GM18507 (cell line): ENCODE data around the gene HEBP2.
A peak's percentile ranks its signal among the peaks of the same experiment; 100 is the strongest.
"Not testable (repeated sequence)": the region's sequence is repeated elsewhere in the genome, so short reads cannot be mapped to it uniquely, and the experiment has no call there.

Source experiments
- DNase-seq: peaks from one replicate; pipeline ENCODE4 v3.0.0; 2011; ENCODE audit warnings: low read depth; ENCODE audit not compliant: insufficient read length; ENCODE audit errors: extremely low spot score
- FAIRE-seq: peaks from 2 replicates; lab custom pipeline; 2011; peaks lifted over from hg19 to GRCh38; lab: Jason Lieb, UNC

HEBP2 gene, protein sequence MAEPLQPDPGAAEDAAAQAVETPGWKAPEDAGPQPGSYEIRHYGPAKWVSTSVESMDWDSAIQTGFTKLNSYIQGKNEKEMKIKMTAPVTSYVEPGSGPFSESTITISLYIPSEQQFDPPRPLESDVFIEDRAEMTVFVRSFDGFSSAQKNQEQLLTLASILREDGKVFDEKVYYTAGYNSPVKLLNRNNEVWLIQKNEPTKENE

DNA sequence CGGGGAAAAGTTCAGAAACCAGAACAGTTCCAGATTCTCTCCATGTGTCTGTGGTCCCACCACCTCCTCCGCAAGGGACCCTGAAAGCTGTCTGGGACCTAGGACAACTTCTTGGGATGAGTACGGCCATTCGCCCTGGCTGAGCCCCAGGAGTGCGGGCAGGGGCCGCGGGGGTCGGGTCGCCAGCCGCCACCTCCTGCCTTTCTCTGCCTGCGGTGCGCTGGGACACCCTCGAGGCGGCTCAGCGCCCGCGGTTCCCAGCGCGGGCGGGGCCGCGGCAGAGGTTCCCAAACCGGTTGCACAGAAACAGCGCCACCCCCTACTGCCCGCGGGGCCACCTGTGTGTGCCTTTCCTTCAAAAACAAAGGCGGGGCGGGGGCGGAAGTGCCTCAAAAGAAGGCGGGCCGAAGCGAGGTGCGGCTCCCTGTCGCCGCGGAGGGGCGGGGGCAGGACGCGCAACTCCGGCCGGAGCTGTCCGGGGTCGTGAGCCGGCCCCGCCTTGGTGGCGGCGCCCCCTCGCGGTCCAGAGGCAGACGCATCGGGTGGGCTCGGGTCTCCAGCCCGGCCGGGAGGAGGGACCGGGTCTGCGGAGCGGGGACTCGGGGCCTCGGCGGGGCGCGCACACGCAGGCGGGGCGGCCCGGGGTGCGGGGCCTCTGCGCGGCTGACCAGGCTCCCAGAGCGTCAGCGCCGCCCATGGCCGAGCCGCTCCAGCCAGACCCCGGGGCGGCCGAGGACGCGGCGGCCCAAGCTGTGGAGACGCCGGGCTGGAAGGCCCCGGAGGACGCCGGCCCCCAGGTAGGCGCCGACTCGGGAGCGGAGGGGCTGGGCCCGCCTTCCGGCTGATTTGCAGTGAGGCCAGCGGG lies at the start of gene HEBP2:
HEBP2 (plus strand) TSS at position 423 of the 865 bp plus-strand sequence; CDS start at position 696, 273 bp downstream.
- DNase-seq, result peak; percentile 81
- FAIRE-seq, result peak; percentile 80

- FAIRE-seq, result no peak
- no peak for DNase-seq
These were observed 46.1 kb upstream of the HEBP2 start for GRCh38 chr6:138357928-138358327.

DNA sequence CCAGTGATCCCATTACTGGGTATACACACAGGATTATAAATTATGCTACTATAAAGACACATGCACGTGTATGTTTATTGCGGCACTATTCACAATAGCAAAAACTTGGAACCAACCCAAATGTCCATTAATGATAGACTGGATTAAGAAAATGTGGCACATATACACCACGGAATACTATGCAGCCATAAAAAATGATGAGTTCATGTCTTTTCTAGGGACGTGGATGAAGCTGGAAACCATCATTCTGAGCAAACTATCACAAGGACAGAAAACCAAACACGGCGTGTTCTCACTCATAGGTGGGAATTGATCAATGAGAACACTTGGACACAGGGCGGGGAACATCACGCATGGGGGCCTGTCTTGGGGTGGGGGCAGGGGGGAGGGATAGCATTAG lies 35.3 kb upstream of the HEBP2 start:
- not testable (repeated sequence) for FAIRE-seq, DNase-seq

DNA sequence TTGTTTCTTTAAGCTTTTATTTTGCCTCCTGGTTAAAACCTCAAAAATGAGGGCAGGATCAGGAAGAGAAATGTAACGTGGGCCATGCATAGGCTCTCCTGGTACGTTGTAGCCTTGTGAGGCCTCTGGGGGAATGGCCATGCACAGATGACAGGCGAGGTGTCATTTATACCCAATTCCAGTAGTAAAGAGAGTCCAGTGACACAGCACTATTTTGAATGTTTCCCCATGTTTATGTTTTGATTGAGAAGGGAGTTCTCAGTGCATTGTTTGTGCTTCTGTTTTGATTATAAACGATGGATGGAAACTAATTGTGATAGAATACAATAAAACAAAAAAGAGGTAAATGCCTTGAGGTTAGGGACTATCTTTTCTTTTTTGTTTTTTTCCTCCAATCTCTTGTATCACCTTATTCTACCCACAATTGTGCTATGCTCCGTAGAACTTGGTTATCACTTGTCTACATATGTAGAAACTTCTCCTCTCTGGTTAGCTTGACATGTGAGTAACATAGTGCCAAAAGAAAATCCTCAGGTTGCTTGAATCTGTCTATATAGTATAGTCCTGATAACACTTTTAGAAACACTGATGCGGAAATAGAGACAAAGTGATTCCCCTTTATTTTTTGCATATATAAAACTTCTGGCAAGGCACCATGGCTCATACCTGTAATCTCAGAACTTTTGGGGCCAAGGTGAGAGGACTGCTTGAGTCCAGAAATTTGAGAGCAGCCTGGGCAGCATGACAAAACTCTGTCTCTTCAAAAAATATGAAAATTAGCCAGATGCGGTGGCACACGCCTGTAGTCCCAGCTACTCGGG lies 33.2 kb upstream of the HEBP2 start:
- no peak for DNase-seq
- FAIRE-seq, result no peak

GRCh38 chr6:138371452-138371711 lies 32.6 kb upstream of the HEBP2 start:
- DNase-seq (no peak), FAIRE-seq (no peak)

GRCh38 chr6:138371720-138372119 lies 32.3 kb upstream of the HEBP2 start:
- no peak for FAIRE-seq

GRCh38 chr6:138372711-138373463 lies 31.1 kb upstream of the HEBP2 start:
- DNase-seq, result no peak
- no peak for FAIRE-seq

More at GRCh38 chr6:138371720-138372119, 32.3 kb upstream of the HEBP2 start:
- DNase-seq, result no peak

DNA sequence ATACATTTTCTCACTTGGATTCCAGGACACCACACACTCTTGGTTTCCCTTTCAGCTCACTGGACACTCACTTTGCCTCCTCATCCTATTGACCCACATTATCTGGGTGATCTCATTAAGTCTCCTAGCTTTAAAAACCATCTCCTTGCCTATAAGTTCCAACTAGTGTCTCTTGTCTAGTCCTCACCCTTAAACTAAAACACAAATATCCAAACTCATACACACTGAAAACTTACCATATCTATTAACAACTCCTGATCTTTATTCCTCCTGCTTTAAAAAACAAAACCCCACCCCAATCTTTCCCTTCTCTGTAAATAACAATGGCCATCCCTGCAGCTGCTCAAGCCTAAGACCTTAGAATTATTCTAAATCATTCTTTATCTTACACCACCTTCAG lies 29.8 kb upstream of the HEBP2 start:
- no peak for FAIRE-seq
- DNase-seq, result no peak

DNA sequence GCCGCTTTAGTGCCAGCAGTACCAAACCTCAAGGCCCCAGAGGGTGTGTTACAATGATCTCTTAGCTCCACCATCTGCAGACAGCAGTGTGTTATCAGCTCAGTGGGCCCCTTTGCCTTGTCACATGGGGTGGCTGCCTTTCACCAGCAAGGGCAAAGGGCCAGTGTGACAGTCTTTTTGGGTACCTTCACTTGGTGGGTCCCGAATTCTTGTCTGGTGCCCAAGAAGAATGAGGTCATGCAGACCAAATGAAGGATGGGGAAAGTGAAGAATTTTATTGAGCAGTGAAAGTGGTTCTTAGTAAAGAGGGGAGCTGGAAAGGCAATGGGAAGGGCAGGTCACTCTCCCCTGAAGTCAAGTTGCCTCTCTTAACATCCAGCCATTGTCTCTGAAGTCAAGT lies 29.2 kb upstream of the HEBP2 start:
- FAIRE-seq, result no peak

GRCh38 chr6:138377042-138377441 lies 27.0 kb upstream of the HEBP2 start:
- DNase-seq, result no peak
- FAIRE-seq, result no peak

More for the DNA sequence above, 29.2 kb upstream of the HEBP2 start:
- no peak for DNase-seq

DNA sequence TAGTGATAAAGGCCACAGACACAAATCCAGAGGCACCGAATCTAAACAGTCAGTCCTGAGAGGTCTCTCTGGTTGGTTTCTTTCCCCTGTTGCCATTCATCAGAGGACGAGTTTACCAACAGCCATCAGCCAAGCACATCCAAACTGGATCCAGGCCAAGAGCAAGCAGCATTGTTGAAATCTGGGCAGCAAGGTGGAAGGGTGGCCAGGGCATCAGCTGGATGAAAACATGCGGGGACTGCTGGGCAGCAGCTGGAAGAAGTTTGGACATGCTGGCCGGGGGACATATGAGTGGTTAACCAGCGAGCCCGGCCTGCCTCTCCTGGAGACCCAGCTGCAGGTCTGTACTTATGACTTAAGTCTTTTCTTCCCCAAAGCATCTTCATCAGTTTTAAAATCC lies 26.2 kb upstream of the HEBP2 start, which contains the start of gene SMIM28:
SMIM28 (plus strand) TSS at position 62 of the 400 bp plus-strand sequence; CDS start at position 230, 168 bp downstream.
- no peak for DNase-seq
- no peak for FAIRE-seq

GRCh38 chr6:138378463-138378862 lies 25.6 kb upstream of the HEBP2 start:
- no peak for DNase-seq
- FAIRE-seq, result no peak

DNA sequence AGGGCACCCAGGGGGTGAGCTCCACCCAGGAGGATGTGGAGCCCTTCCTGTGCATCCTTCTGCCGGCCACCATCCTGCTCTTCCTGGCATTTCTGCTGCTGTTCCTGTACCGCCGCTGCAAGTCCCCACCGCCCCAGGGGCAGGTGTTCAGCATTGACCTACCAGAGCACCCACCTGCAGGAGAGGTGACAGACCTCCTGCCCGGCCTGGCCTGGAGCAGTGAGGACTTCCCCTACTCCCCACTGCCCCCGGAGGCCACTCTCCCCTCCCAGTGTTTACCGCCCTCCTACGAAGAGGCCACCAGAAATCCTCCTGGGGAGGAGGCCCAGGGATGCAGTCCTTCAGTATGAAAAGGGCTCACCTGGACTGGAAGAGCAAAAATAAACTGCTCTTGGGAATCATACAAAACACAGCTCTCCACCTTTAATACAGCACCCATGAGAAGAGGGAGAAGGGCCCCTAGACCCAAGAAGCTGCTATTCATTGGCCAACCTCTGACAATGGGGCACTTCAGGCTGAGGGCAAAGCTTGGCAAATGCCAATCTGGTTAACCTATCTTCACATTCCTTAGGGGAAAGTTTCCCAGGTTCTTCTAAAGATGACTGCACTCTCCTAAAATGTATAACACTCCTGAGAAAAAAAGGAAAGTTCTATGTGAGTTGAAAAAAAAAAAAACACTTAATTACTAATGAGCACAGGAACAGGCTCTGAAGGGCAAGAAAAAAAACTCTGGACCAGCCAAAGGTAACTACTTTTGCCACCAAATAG lies 21.3 kb upstream of the HEBP2 start:
- no peak for FAIRE-seq
- DNase-seq, result no peak

- no peak for FAIRE-seq
These were observed 20.2 kb upstream of the HEBP2 start for GRCh38 chr6:138383776-138384175.

DNA sequence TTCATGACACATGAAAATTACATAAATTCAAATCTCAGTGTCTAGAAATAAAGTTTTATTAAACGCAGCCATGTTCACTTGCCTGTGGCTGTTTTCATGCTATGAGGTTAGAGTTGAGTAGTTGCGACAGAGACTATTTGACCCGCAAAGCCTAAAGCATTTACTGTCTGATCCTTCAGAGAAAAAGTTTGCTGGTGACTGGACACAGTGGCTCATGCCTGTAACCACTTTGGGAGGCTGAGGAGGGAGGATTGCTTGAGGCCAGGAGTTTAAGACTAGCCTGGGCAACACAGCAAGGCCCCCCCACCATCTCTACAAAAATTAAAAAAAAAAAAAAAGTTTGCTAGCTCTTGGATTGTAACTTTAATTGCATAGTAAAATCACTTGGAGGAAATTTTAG lies 17.1 kb upstream of the HEBP2 start:
- FAIRE-seq (no peak), DNase-seq (no peak)

More at GRCh38 chr6:138383776-138384175, 20.2 kb upstream of the HEBP2 start:
- DNase-seq, result no peak

DNA sequence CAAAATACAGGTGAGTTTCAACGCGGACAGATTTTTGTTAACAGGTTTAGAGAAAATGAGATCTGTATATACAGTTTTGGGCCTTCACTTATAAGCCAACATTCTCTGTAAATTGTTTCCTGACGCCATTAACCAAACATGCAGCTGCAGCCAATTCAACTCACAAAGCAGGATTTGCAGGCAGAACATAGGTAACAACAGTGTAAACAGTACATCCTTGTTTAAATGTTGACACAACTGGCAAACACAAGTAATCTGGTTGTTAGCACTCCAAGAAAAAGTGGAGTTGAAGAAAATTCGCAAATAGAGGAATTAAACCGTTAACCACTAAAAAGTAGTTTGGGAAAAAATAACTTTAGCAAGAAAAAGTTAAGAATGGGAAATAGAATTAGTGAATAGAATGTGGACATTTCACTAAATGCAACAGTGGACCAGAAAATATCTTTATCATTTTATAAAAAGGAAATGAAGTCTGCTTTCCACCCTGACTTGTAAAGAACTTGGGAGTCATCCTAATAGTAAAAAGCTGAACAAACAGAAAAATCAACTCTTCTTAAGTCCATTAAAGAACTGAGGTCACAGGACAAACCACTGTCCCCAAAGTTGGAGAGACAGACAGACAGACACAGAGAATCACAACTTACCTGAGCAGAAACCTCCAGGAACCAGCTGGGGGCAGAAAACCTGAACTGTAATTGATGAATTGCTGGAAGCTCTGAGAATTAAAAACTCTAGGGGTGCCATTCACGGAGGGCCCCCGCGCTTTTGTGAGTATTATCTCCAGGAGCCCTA lies 16.2 kb upstream of the HEBP2 start:
- FAIRE-seq, result no peak
- DNase-seq, result no peak

GRCh38 chr6:138389551-138389950 lies 14.5 kb upstream of the HEBP2 start:
- FAIRE-seq (no peak), DNase-seq (no peak)
